Pulmonary artery endothelial cell (primary cell): ENCODE results near the gene IP6K3. TPM values are rescaled to one million over a fixed set of nuclear protein-coding genes. Genes with fewer than 3 reads are reported as not detected.

Experiments
- DNase-seq: peaks from one replicate; pipeline ENCODE4 v3.0.0-alpha.2; 2011; ENCODE audit warnings: low read depth, low spot score
- total RNA-seq: library from RNA; depleted of rRNA; stranded (reverse); fragments of >200 nt; gene quantifications from 2 replicates; pipeline ENCODE4 v1.2.3, GENCODE V29; 2014

IP6K3 gene
- total RNA-seq, 1 donor from 2014 or later, result not detected

- DNase-seq, result no peak
Measured at GRCh38 chr6:33761922-33762629, 15.4 kb upstream of the IP6K3 start.

GRCh38 chr6:33761581-33761921 lies 14.8 kb upstream of the IP6K3 start:
- DNase-seq, result no peak

- DNase-seq, result no peak
Measured at GRCh38 chr6:33759887-33760629, 13.4 kb upstream of the IP6K3 start.

GRCh38 chr6:33758815-33759216 lies 12.1 kb upstream of the IP6K3 start:
- DNase-seq, result no peak

- DNase-seq, result no peak
Measured at GRCh38 chr6:33757906-33758305, 11.2 kb upstream of the IP6K3 start.

GRCh38 chr6:33757113-33757512 lies 10.4 kb upstream of the IP6K3 start:
- no peak for DNase-seq

GRCh38 chr6:33756211-33756954 lies 9.7 kb upstream of the IP6K3 start:
- DNase-seq, result no peak

GRCh38 chr6:33755070-33755869 lies 8.6 kb upstream of the IP6K3 start:
- no peak for DNase-seq

- no peak for DNase-seq
Measured at GRCh38 chr6:33754222-33754621, 7.5 kb upstream of the IP6K3 start.

- DNase-seq, result no peak
Measured at GRCh38 chr6:33752646-33753015, 5.9 kb upstream of the IP6K3 start.

- no peak for DNase-seq
Measured at GRCh38 chr6:33751771-33752645, 5.3 kb upstream of the IP6K3 start.

GRCh38 chr6:33750244-33750991 lies 3.7 kb upstream of the IP6K3 start:
- no peak for DNase-seq

GRCh38 chr6:33749401-33749800 lies 2.7 kb upstream of the IP6K3 start:
- no peak for DNase-seq

GRCh38 chr6:33748841-33749240 lies 2.1 kb upstream of the IP6K3 start:
- DNase-seq, result no peak

- no peak for DNase-seq
Measured at GRCh38 chr6:33747823-33748222, 1.1 kb upstream of the IP6K3 start.

GRCh38 chr6:33746036-33746600 lies 587 bp downstream of the IP6K3 start:
- DNase-seq, result no peak

GRCh38 chr6:33745548-33745947 lies 1.2 kb downstream of the IP6K3 start:
- DNase-seq, result no peak

GRCh38 chr6:33744895-33745546 lies 1.7 kb downstream of the IP6K3 start:
- DNase-seq, result no peak
